Sigmoid colon (tissue), 7 donors: ENCODE measurements around the gene PEAK1. TPM values are rescaled to one million over a fixed set of nuclear protein-coding genes. Genes with fewer than 3 reads are reported as not detected.
A peak's percentile ranks its signal among the peaks of the same experiment; 100 is the strongest.
"Not testable (repeated sequence)": the region's sequence is repeated elsewhere in the genome, so short reads cannot be mapped to it uniquely, and the experiment has no call there.

Experiments used
- DNase-seq: peaks from one replicate; pipeline ENCODE4 v3.0.0-alpha.2; 2019
- H3K27ac ChIP-seq, 4 donors: fragments of 200-600 bp; sonication (generic); one replicate each; pipeline ENCODE4 v1.5.1; 2016 to 2019; ENCODE audit warnings: mild to moderate bottlenecking in 1 of 4
- H3K27me3 ChIP-seq, 3 donors: fragments of 200-600 bp; sonication (generic); one replicate each; pipeline ENCODE4 v1.5.1; 2019; ENCODE audit warnings: mild to moderate bottlenecking in 1 of 3
- H3K36me3 ChIP-seq, 4 donors: fragments of 200-600 bp; sonication (generic); one replicate each; pipeline ENCODE4 v1.5.1; 2016 to 2019
- H3K4me1 ChIP-seq, 4 donors: fragments of 200-600 bp; sonication (generic); one replicate each; pipeline ENCODE4 v1.5.1; 2017 to 2019
- H3K4me3 ChIP-seq, 4 donors: fragments of 200-600 bp; sonication (generic); one replicate each; pipeline ENCODE4 v1.5.1; 2017 to 2019; ENCODE audit warnings: mild to moderate bottlenecking in 2 of 4, moderate library complexity in 1 of 4
- H3K9me3 ChIP-seq, 4 donors: fragments of 200-600 bp in 3 of 4; sonication (generic) in 3 of 4; one replicate each; pipeline versions ENCODE4 v1.5.1 to v1.6.1; 2013 to 2019
- EP300 ChIP-seq, 4 donors: sonication (generic); formaldehyde crosslinking; IDR thresholded peaks; one replicate each; pipeline ENCODE4 v1.6.1; 2017; ENCODE audit warnings: antibody characterized with exemption in 4 of 4
- POLR2A ChIP-seq, 2 donors: fragments of 450-650 bp; IDR thresholded peaks; one replicate each; pipeline ENCODE4 v1.6.1; 2016; ENCODE audit warnings: antibody characterized with exemption in 2 of 2, mild to moderate bottlenecking in 2 of 2, moderate library complexity in 2 of 2
- POLR2AphosphoS5 ChIP-seq, 4 donors: sonication (generic); formaldehyde crosslinking; IDR thresholded peaks; one replicate each; pipeline ENCODE4 v1.6.1; 2017; ENCODE audit warnings: antibody characterized with exemption in 4 of 4
- WGBS, 2 donors: extraction: QIAGEN DNeasy Blood & Tissue Kit; methylation state at CpG; one replicate each; pipeline ENCODE4 v1.1.7; 2013; 5-methylcytosine and 5-hydroxymethylcytosine counted together
- intact Hi-C: fragments of 100-400 bp; cut with DNase I; formaldehyde crosslinking; loops from one replicate; pipeline ENCODE4 v1.15.1; 2023
- polyA plus RNA-seq, 3 donors: library from polyadenylated mRNA; stranded (reverse); fragments of 200-250 nt; gene quantifications; one replicate each; pipeline ENCODE4 v1.2.3, GENCODE V29; 2013
- total RNA-seq, 4 donors: library from RNA; depleted of rRNA; stranded (reverse); fragments of >200 nt; gene quantifications; one replicate each; pipeline ENCODE4 v1.1.0, GENCODE V29; 2016
- TF ChIP-seq, protein P1 (sequence below), 4 experiments: fragments of 450-650 bp in 3 of 4; fragments of 200-600 bp in 1 of 4; IDR thresholded peaks; one replicate each; pipeline ENCODE4 v1.5.1; 2016 to 2019; ENCODE audit warnings: antibody characterized with exemption in 4 of 4, mild to moderate bottlenecking in 3 of 4, moderate library complexity in 2 of 4
- donor health status: healthy with polysubstance abuse.
- donor health status: Bipolar disorder and iron deficiency.
- donor health status: healthy.

The PEAK1 gene
- total and polyA plus RNA-seq, 7 donors, result 3.5 to 59.8 (median 29.3) TPM

DNA sequence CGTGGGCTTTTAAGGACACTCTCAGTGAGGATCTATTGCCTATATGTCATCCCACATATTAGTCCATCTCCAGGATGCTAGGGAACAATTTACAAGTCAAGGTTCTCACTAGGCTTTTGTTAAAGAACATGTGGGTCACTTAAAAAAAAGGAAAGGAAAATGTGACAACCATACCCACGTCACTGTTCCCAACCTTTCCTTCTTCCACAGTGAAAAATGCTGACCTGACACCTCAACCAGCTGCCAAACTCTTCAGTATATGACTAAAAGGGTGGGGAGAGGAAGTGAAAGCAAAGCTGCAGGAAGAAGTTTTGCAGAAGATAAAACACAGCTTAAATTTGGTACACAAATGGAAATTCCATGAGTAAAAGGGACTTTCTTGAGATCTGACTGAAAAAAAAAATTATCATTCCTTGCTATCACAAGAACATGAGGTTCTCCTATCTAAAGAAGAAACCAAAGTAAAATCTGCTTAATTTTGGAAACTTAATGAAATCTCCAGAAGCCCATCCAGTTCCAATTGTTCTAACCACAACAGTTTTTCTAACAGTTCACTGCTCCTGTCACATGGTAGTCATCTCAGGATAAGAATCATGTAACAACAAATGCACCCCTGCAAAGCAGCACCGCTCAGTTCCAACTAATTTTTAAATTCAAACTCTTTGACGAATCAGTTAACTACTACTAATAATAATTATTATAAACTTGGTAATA lies 232.0 kb downstream of the PEAK1 start:
- Histone ChIP-seq H3K27ac (peak overlapping the region in 3 of 4 donors; percentile 46 to 68 (median 53)), H3K4me3 (no peak overlapping the region), H3K4me1 (peaks cover 0 to 18% (median 16%) of the 10 kb centered on the region in 4 donors), H3K27me3 (no peaks in the 10 kb centered on the region), H3K9me3 (no peaks in the 10 kb centered on the region), H3K36me3 (no peaks in the 10 kb centered on the region)
- DNase-seq, result no peak
- WGBS, 2 donors, result 39 to 62% methylated on average over 4 of the region's 4 CpGs
- peak in 3 of 4 donors; percentile 36 to 67 (median 51) for TF ChIP-seq POLR2AphosphoS5 (IDR thresholded peaks at IDR 0.05)
- peak in 2 of 4 donors; percentile 40 to 67 for TF ChIP-seq EP300 (IDR thresholded peaks at IDR 0.05)
- no peak for TF ChIP-seq POLR2A (IDR thresholded peaks at IDR 0.05)
- TF ChIP-seq, protein P1, sequence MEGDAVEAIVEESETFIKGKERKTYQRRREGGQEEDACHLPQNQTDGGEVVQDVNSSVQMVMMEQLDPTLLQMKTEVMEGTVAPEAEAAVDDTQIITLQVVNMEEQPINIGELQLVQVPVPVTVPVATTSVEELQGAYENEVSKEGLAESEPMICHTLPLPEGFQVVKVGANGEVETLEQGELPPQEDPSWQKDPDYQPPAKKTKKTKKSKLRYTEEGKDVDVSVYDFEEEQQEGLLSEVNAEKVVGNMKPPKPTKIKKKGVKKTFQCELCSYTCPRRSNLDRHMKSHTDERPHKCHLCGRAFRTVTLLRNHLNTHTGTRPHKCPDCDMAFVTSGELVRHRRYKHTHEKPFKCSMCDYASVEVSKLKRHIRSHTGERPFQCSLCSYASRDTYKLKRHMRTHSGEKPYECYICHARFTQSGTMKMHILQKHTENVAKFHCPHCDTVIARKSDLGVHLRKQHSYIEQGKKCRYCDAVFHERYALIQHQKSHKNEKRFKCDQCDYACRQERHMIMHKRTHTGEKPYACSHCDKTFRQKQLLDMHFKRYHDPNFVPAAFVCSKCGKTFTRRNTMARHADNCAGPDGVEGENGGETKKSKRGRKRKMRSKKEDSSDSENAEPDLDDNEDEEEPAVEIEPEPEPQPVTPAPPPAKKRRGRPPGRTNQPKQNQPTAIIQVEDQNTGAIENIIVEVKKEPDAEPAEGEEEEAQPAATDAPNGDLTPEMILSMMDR (IDR thresholded peaks at IDR 0.05), result no peak
- intact Hi-C loops, result loop anchor here (5.0 kb wide), 2 partner anchors 309 to 354 kb away; no protein-coding TSS in a partner anchor

DNA sequence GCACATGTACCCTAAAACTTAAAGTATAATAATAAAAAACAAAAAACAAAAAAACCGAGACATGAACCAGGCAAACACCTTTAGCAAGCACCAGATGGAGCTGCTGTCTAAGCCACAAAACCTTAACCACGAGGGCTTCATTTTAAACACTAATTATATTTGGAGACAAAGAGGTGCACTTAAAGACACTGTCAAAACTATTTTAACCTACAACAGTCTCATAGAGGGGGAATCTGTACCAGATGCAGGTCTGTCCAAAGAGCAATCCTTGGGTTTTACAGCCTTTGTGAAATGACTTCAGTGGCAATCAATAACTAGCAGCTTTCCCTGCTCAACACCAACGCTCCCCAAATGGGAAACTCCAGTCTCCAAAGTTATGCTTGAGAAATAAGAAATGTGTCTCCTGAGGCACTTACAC lies 233.3 kb downstream of the PEAK1 start:
- intact Hi-C loops, result loop anchor here (5.0 kb wide), 2 partner anchors 311 to 356 kb away; no protein-coding TSS in a partner anchor

DNA sequence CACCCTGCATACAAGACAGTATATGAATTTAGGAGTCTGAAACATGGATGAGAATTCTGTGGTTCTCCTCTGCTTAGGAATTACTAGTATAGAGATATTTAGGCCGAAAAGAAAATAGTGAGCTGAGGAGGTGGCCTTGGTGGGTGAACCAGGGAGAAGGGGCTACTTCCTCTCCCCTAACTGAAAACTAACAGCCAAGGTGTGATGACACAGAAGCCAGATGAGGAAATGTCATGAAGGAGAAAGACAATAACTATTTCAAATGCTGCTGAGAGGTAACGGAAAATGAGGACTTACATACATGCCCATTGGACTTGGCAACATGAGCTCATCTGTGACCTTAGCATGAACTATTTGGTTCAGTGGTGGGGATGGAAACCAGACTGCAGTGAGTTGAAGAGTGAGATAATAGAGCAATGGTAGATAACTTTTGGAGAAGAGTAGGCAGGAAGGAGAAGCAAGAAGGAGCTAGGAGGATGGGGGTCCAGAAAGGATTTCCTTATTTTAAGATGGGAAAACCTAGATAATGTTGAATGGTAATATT lies 234.6 kb downstream of the PEAK1 start:
- H3K36me3 ChIP-seq, result no peaks in the 10 kb centered on the region
- no peak overlapping the region for H3K4me3 ChIP-seq
- H3K27me3 ChIP-seq, result no peaks in the 10 kb centered on the region
- peaks cover 0 to 18% (median 10%) of the 10 kb centered on the region in 4 donors for H3K4me1 ChIP-seq
- no peaks in the 10 kb centered on the region for H3K9me3 ChIP-seq
- intact Hi-C loops, result loop anchor here (5.0 kb wide), 2 partner anchors 312 to 357 kb away; no protein-coding TSS in a partner anchor
- TF ChIP-seq, protein P1 (IDR thresholded peaks at IDR 0.05), result no peak
- TF ChIP-seq POLR2A (IDR thresholded peaks at IDR 0.05), result no peak
- no peak for TF ChIP-seq EP300 (IDR thresholded peaks at IDR 0.05)
- no peak for TF ChIP-seq POLR2AphosphoS5 (IDR thresholded peaks at IDR 0.05)
- no peak for DNase-seq
- WGBS, 2 donors, result 81 to 93% methylated on average over 2 of the region's 2 CpGs
- no peak overlapping the region for H3K27ac ChIP-seq

More for the DNA sequence above, 233.3 kb downstream of the PEAK1 start:
- Histone ChIP-seq H3K9me3 (no peaks in the 10 kb centered on the region), H3K4me1 (peaks cover 0 to 18% (median 15%) of the 10 kb centered on the region in 4 donors), H3K27me3 (no peaks in the 10 kb centered on the region), H3K27ac (peak overlapping the region; percentile 30 to 68 (median 50)), H3K36me3 (no peaks in the 10 kb centered on the region), H3K4me3 (no peak overlapping the region)
- WGBS, 2 donors, result 20 to 35% methylated on average over 3 of the region's 3 CpGs
- DNase-seq, result no peak
- no peak for TF ChIP-seq POLR2AphosphoS5 (IDR thresholded peaks at IDR 0.05)
- TF ChIP-seq EP300 (IDR thresholded peaks at IDR 0.05), result no peak
- TF ChIP-seq POLR2A (IDR thresholded peaks at IDR 0.05), result no peak
- TF ChIP-seq, protein P1 (IDR thresholded peaks at IDR 0.05), result peak; percentile 22 to 41 (median 32)

DNA sequence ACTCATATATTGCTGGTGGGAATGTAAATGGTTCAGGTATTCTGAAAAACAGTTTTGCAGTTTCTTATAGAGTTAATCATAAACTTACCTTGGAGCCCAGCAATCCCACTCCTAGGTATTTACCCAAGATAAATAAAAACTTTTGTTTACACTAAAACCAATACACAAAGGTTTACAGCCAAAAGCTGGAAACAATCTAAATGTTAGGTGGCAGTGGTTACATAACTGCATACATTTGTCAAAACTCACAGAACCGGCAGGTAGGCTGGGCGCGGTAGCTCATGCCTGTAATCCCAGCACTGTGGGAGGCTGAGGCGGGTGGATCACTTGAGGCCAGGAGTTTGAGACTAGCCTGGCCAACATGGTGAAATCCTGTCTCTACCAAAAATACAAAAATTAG lies 235.6 kb downstream of the PEAK1 start:
- H3K4me3 ChIP-seq, H3K27ac ChIP-seq, H3K9me3 ChIP-seq, DNase-seq, H3K36me3 ChIP-seq, intact Hi-C loops, H3K27me3 ChIP-seq: not testable (repeated sequence)
- WGBS, 2 donors, result 31 to 77% methylated on average over 4 of the region's 4 CpGs
- peaks cover 0 to 18% (median 10%) of the 10 kb centered on the region in 4 donors for H3K4me1 ChIP-seq

DNA sequence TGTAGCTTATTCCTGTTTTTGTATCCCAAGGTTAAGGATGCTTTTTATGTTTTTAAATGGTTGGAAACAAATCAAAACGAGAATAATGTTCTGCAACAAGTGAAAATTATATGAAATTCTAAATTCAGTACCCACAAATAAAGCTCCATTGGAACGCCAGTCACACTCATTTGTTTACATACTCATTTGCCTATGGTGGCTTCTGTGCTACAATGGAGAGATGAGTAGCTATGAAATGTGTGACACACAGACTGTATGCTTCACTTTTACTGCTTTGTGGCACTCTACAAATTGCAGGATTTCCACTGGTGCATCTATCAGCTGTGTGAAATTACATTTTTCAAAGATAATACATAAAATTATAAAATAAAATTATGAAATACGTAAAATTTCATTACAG lies 236.8 kb downstream of the PEAK1 start:
- intact Hi-C loops, result no loop called here
- Histone ChIP-seq H3K4me3 (no peak overlapping the region), H3K27me3 (no peaks in the 10 kb centered on the region), H3K9me3 (no peaks in the 10 kb centered on the region), H3K36me3 (peaks cover 0 to 7% (median 0%) of the 10 kb centered on the region in 4 donors), H3K4me1 (peaks cover 0 to 14% (median 10%) of the 10 kb centered on the region in 4 donors), H3K27ac (no peak overlapping the region)
- TF ChIP-seq POLR2A (IDR thresholded peaks at IDR 0.05) (no peak), POLR2AphosphoS5 (IDR thresholded peaks at IDR 0.05) (no peak), EP300 (IDR thresholded peaks at IDR 0.05) (no peak)
- TF ChIP-seq, protein P1 (IDR thresholded peaks at IDR 0.05), result no peak
- DNase-seq, result no peak
- WGBS, 2 donors, result 81 to 86% methylated on average over 3 of the region's 3 CpGs
